ENCODE measurements around the gene RPL22. TPM values are rescaled to one million over a fixed set of nuclear protein-coding genes. Genes with fewer than 3 reads are reported as not detected.
A peak's percentile ranks its signal among the peaks of the same experiment; 100 is the strongest.

The RPL22 gene
- total and polyA plus RNA-seq, 8 donors: 265 to 719 (median 628) TPM

- no peak for ATAC-seq
- H3K36me3 ChIP-seq: no peaks in the 10 kb centered on the region
- intact Hi-C loops (cut with DNase I): no loop called here
- peak in 1 of 4 donors; percentile 44 for DNase-seq
- H3K27me3 ChIP-seq: peaks cover 0 to 26% of the 10 kb centered on the region in 2 donors
- H3K4me3 ChIP-seq: no peak overlapping the region
- no peaks in the 10 kb centered on the region for H3K4me1 ChIP-seq
- no peak for TF ChIP-seq CTCF (IDR thresholded peaks at IDR 0.05)
- H3K27ac ChIP-seq: no peak overlapping the region
- H3K9me3 ChIP-seq: no peaks in the 10 kb centered on the region
Measured at GRCh38 chr1:6137758-6138157, 61.6 kb downstream of the RPL22 start.

GRCh38 chr1:6136516-6137220 is 62.7 kb downstream of the RPL22 start:
- H3K9me3 ChIP-seq: peaks cover 0 to 8% of the 10 kb centered on the region in 2 donors
- ATAC-seq (no peak), DNase-seq (peak in 1 of 4 donors; percentile 46)
- intact Hi-C loops (cut with DNase I): no loop called here
- H3K36me3 ChIP-seq: no peaks in the 10 kb centered on the region
- H3K4me1 ChIP-seq: no peaks in the 10 kb centered on the region
- no peak overlapping the region for H3K27ac ChIP-seq
- H3K27me3 ChIP-seq: peaks cover 0 to 26% of the 10 kb centered on the region in 2 donors
- no peak overlapping the region for H3K4me3 ChIP-seq
- no peak for TF ChIP-seq CTCF (IDR thresholded peaks at IDR 0.05)

Other genes with a start within 250 kb of the RPL22 start
- gene NPHP4, start 207.2 kb downstream of the RPL22 start, total RNA-seq: 10 to 100 TPM; 13.4 to 16.4 TPM
- gene NPHP4, start 207.2 kb downstream of the RPL22 start, polyA plus RNA-seq (ENCODE audit: insufficient read length in 6 of 6): 10 to 100 TPM in 3 of 6 donors, 1 to 10 TPM in 3; 9.4 to 14.2 (median 10.0) TPM
- gene KCNAB2, start 153.7 kb downstream of the RPL22 start, total RNA-seq: 10 to 100 TPM; 35.6 to 82.5 TPM
- 1 to 10 TPM; 5.6 to 7.0 (median 6.3) TPM for gene KCNAB2, start 153.7 kb downstream of the RPL22 start, polyA plus RNA-seq (ENCODE audit: insufficient read length in 6 of 6)
- gene CHD5, start 19.3 kb downstream of the RPL22 start, total RNA-seq: under 1 TPM; 0.03 to 0.13 TPM
- under 1 TPM; 0.08 to 0.36 (median 0.15) TPM for gene CHD5, start 19.3 kb downstream of the RPL22 start, polyA plus RNA-seq (ENCODE audit: insufficient read length in 6 of 6)
- gene RNF207, start 6.5 kb upstream of the RPL22 start, total RNA-seq: 10 to 100 TPM; 11.9 to 12.6 TPM
- gene RNF207, start 6.5 kb upstream of the RPL22 start, polyA plus RNA-seq (ENCODE audit: insufficient read length in 6 of 6): 10 to 100 TPM; 10.7 to 16.3 (median 14.2) TPM
- 10 to 100 TPM; 70.0 to 84.1 TPM for gene ICMT, start 36.4 kb upstream of the RPL22 start, total RNA-seq
- 10 to 100 TPM; 32.0 to 49.1 (median 40.1) TPM for gene ICMT, start 36.4 kb upstream of the RPL22 start, polyA plus RNA-seq (ENCODE audit: insufficient read length in 6 of 6)
- gene HES3, start 44.6 kb upstream of the RPL22 start, total RNA-seq: not detected
- not detected for gene HES3, start 44.6 kb upstream of the RPL22 start, polyA plus RNA-seq (ENCODE audit: insufficient read length in 6 of 6)
- gene GPR153, start 61.5 kb upstream of the RPL22 start, total RNA-seq: 10 to 100 TPM; 15.3 to 16.4 TPM
- gene GPR153, start 61.5 kb upstream of the RPL22 start, polyA plus RNA-seq (ENCODE audit: insufficient read length in 6 of 6): 10 to 100 TPM; 13.8 to 31.6 (median 19.7) TPM
- gene ACOT7, start 194.2 kb upstream of the RPL22 start, total RNA-seq: 10 to 100 TPM; 28.8 to 30.1 TPM
- 10 to 100 TPM; 13.1 to 16.8 (median 14.6) TPM for gene ACOT7, start 194.2 kb upstream of the RPL22 start, polyA plus RNA-seq (ENCODE audit: insufficient read length in 6 of 6)
- 1 to 10 TPM; 1.6 to 6.6 TPM for gene HES2, start 220.3 kb upstream of the RPL22 start, total RNA-seq
- gene HES2, start 220.3 kb upstream of the RPL22 start, polyA plus RNA-seq (ENCODE audit: insufficient read length in 6 of 6): under 1 TPM; 0.06 to 0.35 (median 0.16) TPM
- gene ESPN, start 225.2 kb upstream of the RPL22 start, total RNA-seq: 1 to 10 TPM; 1.2 to 3.7 TPM
- gene ESPN, start 225.2 kb upstream of the RPL22 start, polyA plus RNA-seq (ENCODE audit: insufficient read length in 6 of 6): 1 to 10 TPM; 1.7 to 3.1 (median 2.2) TPM

All from left lung (tissue), 10 donors.